Dermis microvascular lymphatic vessel endothelial cell (primary cell): ENCODE data around the gene MCHR1. TPM values are rescaled to one million over a fixed set of nuclear protein-coding genes. Genes with fewer than 3 reads are reported as not detected.
A peak's percentile ranks its signal among the peaks of the same experiment; 100 is the strongest.
"Not testable (repeated sequence)": the region's sequence is repeated elsewhere in the genome, so short reads cannot be mapped to it uniquely, and the experiment has no call there.

Experiments used
- DNase-seq, 2 donors: peaks; one replicate each; pipeline versions ENCODE4 v3.0.0 to v3.0.0-alpha.2; 2010; ENCODE audit warnings: low read depth in 2 of 2
- total RNA-seq: library from RNA; depleted of rRNA; stranded (reverse); fragments of >200 nt; gene quantifications from 2 replicates; pipeline ENCODE4 v1.2.1, GENCODE V29; 2014

The MCHR1 gene
- total RNA-seq, 1 donor from 2014 or later = 0.13 TPM

DNA sequence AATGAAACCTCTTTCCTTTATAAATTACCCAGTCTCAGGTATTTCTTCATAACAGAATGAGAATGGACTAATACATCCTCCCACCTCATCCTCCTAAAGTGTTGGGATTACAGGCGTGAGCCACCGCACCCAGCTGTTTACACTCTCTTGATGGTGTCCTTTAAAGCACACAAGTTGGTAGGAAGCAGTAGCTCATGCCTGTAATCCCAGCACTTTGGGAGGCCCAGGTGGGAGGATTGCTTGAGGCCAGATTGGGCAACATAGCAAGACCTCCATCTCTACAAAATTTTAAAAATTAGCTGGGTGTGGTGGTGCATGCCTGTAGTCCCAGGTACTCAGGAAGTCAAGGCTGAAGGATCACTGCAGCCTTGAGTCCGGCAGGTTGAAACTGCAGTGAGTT lies 23.3 kb upstream of the MCHR1 start:
- not testable (repeated sequence) for DNase-seq

DNA sequence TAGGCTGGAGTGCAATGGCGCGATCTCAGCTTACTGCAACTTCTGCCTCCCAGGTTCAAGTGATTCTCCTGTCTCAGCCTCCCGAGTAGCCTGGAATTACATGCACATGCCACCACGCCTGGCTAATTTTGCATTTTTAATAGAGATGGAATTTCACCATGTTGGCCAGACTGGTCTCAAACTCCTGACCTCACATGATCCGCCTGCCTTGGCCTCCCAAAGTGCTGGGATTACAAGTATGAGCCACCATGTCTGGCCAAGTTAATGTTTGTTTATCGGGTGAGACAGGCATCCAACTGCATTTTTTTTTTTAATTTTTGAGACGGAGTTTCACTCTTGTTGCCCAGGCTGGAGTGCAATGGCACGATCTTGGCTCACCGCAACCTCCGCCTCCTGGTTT lies 22.6 kb upstream of the MCHR1 start:
- DNase-seq = not testable (repeated sequence)

GRCh38 chr22:40659166-40659565 lies 20.1 kb upstream of the MCHR1 start:
- DNase-seq = no peak

DNA sequence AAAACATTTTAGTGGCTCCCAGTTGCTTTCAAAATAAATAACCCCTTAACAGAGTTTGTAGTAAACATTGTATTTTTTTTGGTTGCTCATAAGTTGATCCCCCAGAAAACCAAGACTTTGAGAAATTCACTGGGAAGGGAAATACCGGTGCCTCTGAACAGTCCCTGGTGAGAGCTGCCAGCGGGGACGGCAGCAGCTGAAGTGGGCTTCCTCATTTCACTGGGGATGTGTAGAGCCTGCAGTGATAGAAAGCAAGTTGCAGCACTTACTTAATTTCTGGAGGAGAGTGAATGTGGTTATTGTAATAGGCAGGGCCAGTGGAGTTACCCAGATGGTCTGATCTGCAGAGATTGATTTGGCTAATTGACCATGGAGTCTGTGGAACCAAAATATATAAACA lies 18.6 kb upstream of the MCHR1 start:
- DNase-seq = no peak

GRCh38 chr22:40661671-40662070 lies 17.6 kb upstream of the MCHR1 start:
- DNase-seq = no peak

- DNase-seq = no peak
These were observed 14.0 kb upstream of the MCHR1 start for GRCh38 chr22:40665312-40665711.

- DNase-seq = peak in 1 of 2 donors; percentile 72
These were observed 13.0 kb upstream of the MCHR1 start for GRCh38 chr22:40666151-40666848.

DNA sequence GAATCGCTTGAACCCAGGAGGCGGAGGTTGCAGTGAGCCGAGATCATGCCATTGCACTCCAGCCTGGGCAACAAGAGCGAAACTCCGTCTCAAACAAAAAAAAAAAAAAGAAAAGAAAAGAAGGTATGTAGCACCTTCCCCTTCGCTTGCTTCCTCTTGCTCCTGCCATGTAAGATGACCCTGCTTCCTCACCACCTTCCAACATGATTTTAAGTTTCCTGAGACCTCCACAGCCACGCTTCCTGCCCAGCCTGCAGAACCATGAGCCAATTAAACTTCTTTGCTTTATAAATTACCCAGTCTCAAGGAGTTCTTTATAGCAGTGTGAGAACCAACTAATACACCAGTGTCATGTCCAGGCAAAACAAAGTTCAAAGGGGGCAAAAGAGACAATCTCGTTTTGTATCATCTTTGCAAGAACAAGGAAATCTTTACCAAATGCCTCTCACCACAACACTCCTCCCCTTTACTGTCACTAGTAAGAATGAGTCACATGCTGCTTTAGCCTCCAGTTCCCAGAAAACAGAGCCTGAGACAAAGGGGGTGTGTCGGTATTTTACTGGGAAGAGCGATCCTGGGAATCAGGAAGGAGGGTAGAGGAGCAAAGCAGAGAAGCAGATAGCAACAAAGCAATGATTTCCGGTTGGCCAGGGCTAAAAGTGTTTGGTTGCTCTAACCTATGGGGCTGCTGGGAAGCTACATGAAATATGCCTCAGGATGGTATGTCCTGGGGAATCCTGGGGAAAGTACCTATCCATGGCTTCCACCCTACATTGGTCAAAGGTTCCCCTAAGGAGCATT lies 10.5 kb upstream of the MCHR1 start:
- peak; percentile 51 to 95 for DNase-seq

DNA sequence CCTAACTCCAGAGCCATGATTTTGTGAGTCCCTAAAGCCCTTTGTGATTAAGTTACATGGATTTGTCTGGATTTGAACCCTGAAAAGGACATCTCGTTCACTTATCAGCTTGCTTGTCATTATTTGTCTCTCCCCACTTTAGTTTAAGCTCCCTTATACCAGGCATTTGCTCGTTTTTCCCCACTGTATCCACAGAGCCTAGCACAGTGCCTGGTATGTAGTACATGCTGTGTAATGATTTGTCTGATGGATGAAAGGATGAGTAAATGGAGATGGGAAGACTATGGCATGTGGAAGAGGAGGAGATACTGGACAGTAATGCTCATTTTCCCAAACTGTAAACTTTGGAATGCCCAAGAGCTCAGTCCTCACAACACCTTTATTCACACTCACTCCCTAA lies 9.2 kb upstream of the MCHR1 start:
- DNase-seq = no peak

GRCh38 chr22:40671369-40671768 lies 7.9 kb upstream of the MCHR1 start:
- no peak for DNase-seq

DNA sequence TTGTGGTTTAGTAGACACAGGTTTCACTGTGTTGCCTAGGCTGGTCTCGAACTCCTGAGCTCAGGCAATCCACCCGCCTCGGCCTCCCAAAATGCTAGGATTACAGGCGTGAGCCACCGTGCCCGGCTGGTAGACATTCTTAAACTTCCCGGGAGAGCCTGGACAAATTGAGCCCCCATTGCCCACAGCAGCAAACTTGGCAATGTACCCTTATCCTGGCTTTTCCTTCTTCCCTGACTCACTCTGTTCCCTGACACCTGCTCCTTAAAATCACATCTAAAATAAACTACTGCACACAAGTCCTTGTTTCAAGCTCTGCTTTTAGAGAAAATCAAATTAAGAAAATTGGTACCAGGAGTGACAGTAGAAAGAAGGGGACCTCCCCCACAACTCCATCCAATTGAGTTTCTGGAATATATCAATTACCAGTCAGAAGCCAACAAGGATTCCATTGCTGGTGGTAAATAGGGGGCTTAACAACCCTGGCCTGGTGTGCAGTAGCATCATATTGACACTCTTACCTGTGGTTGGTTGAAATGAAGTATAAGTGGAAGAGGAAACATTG lies 7.4 kb upstream of the MCHR1 start:
- DNase-seq = no peak

- peak in 1 of 2 donors; percentile 69 for DNase-seq
These were observed 6.3 kb upstream of the MCHR1 start for GRCh38 chr22:40673017-40673416.

GRCh38 chr22:40674274-40674673 lies 5.0 kb upstream of the MCHR1 start:
- DNase-seq = no peak

GRCh38 chr22:40676166-40676565 lies 3.1 kb upstream of the MCHR1 start:
- peak in 1 of 2 donors; percentile 30 for DNase-seq

- DNase-seq = no peak
These were observed 2.6 kb upstream of the MCHR1 start for GRCh38 chr22:40676644-40677043.

GRCh38 chr22:40678493-40679248 lies 613 bp upstream of the MCHR1 start:
- no peak for DNase-seq

DNA sequence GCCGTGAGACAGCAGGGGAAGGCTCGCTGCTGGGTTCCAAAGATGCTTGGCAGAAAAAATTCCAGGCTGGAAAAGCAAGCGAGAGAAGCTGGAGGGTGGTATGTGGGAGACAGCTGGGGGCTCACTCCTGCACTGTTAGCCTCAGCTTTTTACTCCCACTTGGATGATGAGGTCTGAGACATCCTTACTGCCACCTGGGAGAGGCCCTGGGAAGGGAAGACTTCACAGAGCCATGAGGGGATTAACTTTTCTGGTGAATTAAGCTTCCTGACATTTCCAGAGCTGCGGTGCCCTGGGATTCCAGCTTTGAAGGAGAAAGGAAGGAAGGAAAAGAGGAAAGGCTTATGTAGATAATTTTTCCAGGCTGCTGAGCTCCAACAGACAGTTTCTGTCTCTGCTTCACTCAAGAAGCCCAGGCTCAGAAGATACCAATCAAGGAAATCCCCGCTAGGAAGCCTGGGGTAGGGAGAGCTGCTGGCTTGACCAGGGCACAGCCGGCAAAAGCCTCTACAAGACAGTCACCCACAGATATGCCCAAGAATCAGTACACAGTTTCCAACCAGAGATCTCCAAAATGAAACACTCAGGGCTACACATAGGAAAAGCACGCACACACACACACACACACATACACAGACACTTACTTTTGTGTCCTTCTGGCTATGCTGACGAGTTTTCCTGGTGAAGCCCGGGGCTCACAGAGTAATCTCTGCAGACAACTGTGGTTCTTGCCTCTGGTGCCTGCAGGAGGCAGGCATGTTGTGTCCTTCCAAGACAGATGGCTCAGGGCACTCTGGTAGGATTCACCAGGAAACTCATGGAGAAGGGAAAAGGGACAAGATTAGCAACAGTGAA lies 907 bp downstream of the MCHR1 start:
- DNase-seq = peak in 1 of 2 donors; percentile 23

GRCh38 chr22:40680819-40681183 lies 1.5 kb downstream of the MCHR1 start:
- no peak for DNase-seq

DNA sequence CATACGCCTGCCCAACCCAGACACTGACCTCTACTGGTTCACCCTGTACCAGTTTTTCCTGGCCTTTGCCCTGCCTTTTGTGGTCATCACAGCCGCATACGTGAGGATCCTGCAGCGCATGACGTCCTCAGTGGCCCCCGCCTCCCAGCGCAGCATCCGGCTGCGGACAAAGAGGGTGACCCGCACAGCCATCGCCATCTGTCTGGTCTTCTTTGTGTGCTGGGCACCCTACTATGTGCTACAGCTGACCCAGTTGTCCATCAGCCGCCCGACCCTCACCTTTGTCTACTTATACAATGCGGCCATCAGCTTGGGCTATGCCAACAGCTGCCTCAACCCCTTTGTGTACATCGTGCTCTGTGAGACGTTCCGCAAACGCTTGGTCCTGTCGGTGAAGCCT lies 2.2 kb downstream of the MCHR1 start:
- DNase-seq = no peak

DNA sequence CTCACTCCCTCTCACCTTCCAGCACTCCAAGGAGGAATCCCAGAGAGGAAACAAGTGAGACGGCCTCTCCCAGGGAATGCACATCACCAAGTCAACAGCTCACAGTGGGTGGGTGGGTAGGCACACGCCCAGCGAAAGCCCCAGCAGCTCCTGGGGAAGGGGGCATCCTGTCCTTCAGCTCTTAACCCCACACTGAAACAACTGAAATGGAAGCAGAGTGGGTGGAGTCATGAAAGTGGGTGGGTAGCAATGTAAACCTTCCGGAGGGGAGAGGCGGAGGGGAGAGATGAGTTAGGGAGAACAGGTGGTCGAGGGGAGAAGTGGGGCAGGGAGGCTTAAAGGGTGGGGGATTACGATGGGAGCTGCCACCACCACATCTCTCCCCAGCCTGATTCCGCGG lies 5.4 kb downstream of the MCHR1 start:
- DNase-seq = no peak

DNA sequence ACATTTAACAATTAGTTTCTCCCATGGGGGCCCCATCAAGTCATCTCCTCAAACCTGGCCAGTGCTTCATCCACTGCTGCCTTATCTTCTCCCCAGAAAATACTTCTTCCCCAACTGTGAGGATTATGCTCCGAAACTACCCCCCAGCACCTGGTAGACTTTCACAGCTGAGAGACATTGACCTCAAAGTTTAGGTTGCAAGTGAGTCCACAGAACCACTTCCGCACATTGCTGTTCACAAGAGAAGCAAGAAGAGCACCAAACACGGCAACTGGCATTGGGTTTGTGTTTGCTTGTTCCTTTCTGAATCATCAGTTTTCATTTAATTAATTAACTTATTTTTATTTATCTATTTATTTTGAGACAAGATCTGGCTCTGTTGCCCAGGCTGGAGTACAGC lies 6.1 kb downstream of the MCHR1 start:
- DNase-seq = no peak
